HEK293 (cell line): Measurements from ENCODE around the gene BCAR1.

Experiments
- CTCF ChIA-PET: fragments of 350-600 bp; formaldehyde crosslinking; extraction: SDS; loops from one replicate; lab custom pipeline; 2021; ENCODE audit warnings: antibody characterized with exemption; lab: Yijun Ruan, JAX
- POLR2A ChIA-PET: fragments of 300-600 bp; formaldehyde crosslinking; extraction: SDS; loops from one replicate; lab custom pipeline; 2020; ENCODE audit warnings: antibody characterized with exemption, inconsistent platforms; lab: Yijun Ruan, JAX
- H3K27ac ChIP-seq: fragments of 200-500 bp; sonication (Bioruptor generic); 2 replicates; pipeline ENCODE4 v1.5.1; 2014; ENCODE audit warnings: low read depth, low read length, control low read depth, inconsistent platforms; ENCODE audit errors: extremely low read depth
- H3K36me3 ChIP-seq, 2 experiments: fragments of 200-500 bp in 1 of 2; sonication (Bioruptor generic) in 1 of 2; 1 replicate in 1 of 2; 2 replicates in 1 of 2; pipeline ENCODE4 v1.5.1; 2014 to 2017; ENCODE audit warnings: inconsistent platforms in 2 of 2, low read length in 2 of 2; ENCODE audit not compliant: control insufficient read depth in 2 of 2, insufficient read depth in 1 of 2
- H3K4me1 ChIP-seq: fragments of 200-500 bp; sonication (Bioruptor generic); 2 replicates; pipeline ENCODE4 v1.5.1; 2014; ENCODE audit warnings: mild to moderate bottlenecking, low read length, inconsistent platforms; ENCODE audit not compliant: control insufficient read depth, insufficient read depth
- H3K4me3 ChIP-seq: 2 replicates; pipeline ENCODE4 v1.5.1; 2011; ENCODE audit warnings: low read depth, mild to moderate bottlenecking, control low read depth, low read length, moderate library complexity
- H3K9me3 ChIP-seq: fragments of 200-500 bp; sonication (Bioruptor generic); 2 replicates; pipeline ENCODE4 v1.5.1; 2014; ENCODE audit warnings: low read depth, low read length, inconsistent platforms; ENCODE audit not compliant: control insufficient read depth, insufficient read depth
- EGR2 ChIP-seq: fragments of 450-650 bp; formaldehyde crosslinking; IDR thresholded peaks from 2 replicates; pipeline ENCODE4 v1.5.1; 2016; ENCODE audit warnings: low read depth, missing biosample characterization, missing genetic modification characterization
- GFI1B ChIP-seq: fragments of 450-650 bp; formaldehyde crosslinking; IDR thresholded peaks from 2 replicates; pipeline ENCODE4 v1.5.1; 2016; ENCODE audit warnings: missing biosample characterization, missing genetic modification characterization
- GLIS2 ChIP-seq: fragments of 450-650 bp; formaldehyde crosslinking; IDR thresholded peaks from 2 replicates; pipeline ENCODE4 v1.5.1; 2016; ENCODE audit warnings: missing biosample characterization, missing genetic modification characterization
- HOXC10 ChIP-seq: sonication (generic); formaldehyde crosslinking; IDR thresholded peaks from 2 replicates; pipeline ENCODE4 v1.8.1; 2023; ENCODE audit warnings: mild to moderate bottlenecking, missing genetic modification reagents
- KLF10 ChIP-seq: fragments of 450-650 bp; IDR thresholded peaks from 2 replicates; pipeline ENCODE4 v1.5.1; 2018; ENCODE audit warnings: missing biosample characterization, mild to moderate bottlenecking, missing genetic modification characterization
- KLF9 ChIP-seq: fragments of 450-650 bp; formaldehyde crosslinking; IDR thresholded peaks from 2 replicates; pipeline ENCODE4 v1.5.1; 2016; ENCODE audit warnings: missing biosample characterization, missing genetic modification characterization, low read depth
- SCRT1 ChIP-seq: fragments of 450-650 bp; formaldehyde crosslinking; IDR thresholded peaks from 2 replicates; pipeline ENCODE4 v1.5.1; 2016; ENCODE audit warnings: missing biosample characterization, missing genetic modification characterization, borderline replicate concordance
- SP7 ChIP-seq: fragments of 450-650 bp; formaldehyde crosslinking; IDR thresholded peaks from 2 replicates; pipeline ENCODE4 v1.5.1; 2016; ENCODE audit warnings: missing biosample characterization, missing genetic modification characterization
- ZFHX2 ChIP-seq: fragments of 450-650 bp; formaldehyde crosslinking; conservative IDR thresholded peaks from 2 replicates; pipeline ENCODE4 v1.5.1; 2016; ENCODE audit warnings: missing biosample characterization, missing genetic modification characterization
- ZFP37 ChIP-seq: fragments of 450-650 bp; formaldehyde crosslinking; IDR thresholded peaks from 2 replicates; pipeline ENCODE4 v1.5.1; 2016; ENCODE audit warnings: missing biosample characterization, missing genetic modification characterization
- ZIC2 ChIP-seq: fragments of 450-650 bp; formaldehyde crosslinking; IDR thresholded peaks from 2 replicates; pipeline ENCODE4 v1.5.1; 2016; ENCODE audit warnings: missing biosample characterization, missing genetic modification characterization
- ZNF112 ChIP-seq: fragments of 450-650 bp; formaldehyde crosslinking; IDR thresholded peaks from 2 replicates; pipeline ENCODE4 v1.5.0; 2017; ENCODE audit warnings: missing biosample characterization, missing genetic modification characterization
- ZNF174 ChIP-seq: fragments of 450-650 bp; formaldehyde crosslinking; IDR thresholded peaks from 2 replicates; pipeline ENCODE4 v1.5.0; 2017; ENCODE audit warnings: missing biosample characterization, mild to moderate bottlenecking, missing genetic modification characterization
- ZNF214 ChIP-seq: fragments of 450-650 bp; formaldehyde crosslinking; IDR thresholded peaks from 2 replicates; pipeline ENCODE4 v1.5.1; 2017; ENCODE audit warnings: missing biosample characterization, mild to moderate bottlenecking, missing genetic modification characterization, borderline replicate concordance
- ZNF391 ChIP-seq: fragments of 450-650 bp; formaldehyde crosslinking; IDR thresholded peaks from 2 replicates; pipeline ENCODE4 v1.5.1; 2016; ENCODE audit warnings: low read depth, missing biosample characterization, missing genetic modification characterization, borderline replicate concordance
- ZNF416 ChIP-seq: fragments of 450-650 bp; formaldehyde crosslinking; IDR thresholded peaks from 2 replicates; pipeline ENCODE4 v1.5.1; 2016; ENCODE audit warnings: missing biosample characterization, missing genetic modification characterization
- ZNF549 ChIP-seq: fragments of 450-650 bp; IDR thresholded peaks from 2 replicates; pipeline ENCODE4 v1.5.1; 2018; ENCODE audit warnings: missing biosample characterization, missing genetic modification characterization, mild to moderate bottlenecking, inconsistent platforms, moderate library complexity
- ZNF600 ChIP-seq: fragments of 450-650 bp; formaldehyde crosslinking; IDR thresholded peaks from 2 replicates; pipeline ENCODE4 v1.5.1; 2016; ENCODE audit warnings: missing biosample characterization, missing genetic modification characterization
- ZNF654 ChIP-seq: fragments of 450-650 bp; formaldehyde crosslinking; IDR thresholded peaks from 2 replicates; pipeline ENCODE4 v1.5.1; 2016; ENCODE audit warnings: low read depth, missing biosample characterization, missing genetic modification characterization
- ZNF747 ChIP-seq: fragments of 450-650 bp; formaldehyde crosslinking; IDR thresholded peaks from 2 replicates; pipeline ENCODE4 v1.5.1; 2016; ENCODE audit warnings: missing biosample characterization, missing genetic modification characterization
- TF ChIP-seq, protein P1 (sequence below): fragments of 450-650 bp; formaldehyde crosslinking; IDR thresholded peaks from 2 replicates; pipeline ENCODE4 v1.5.1; 2016; ENCODE audit warnings: missing biosample characterization, missing genetic modification characterization
- TF ChIP-seq, protein P2 (sequence below): fragments of 450-650 bp; formaldehyde crosslinking; IDR thresholded peaks from 2 replicates; pipeline ENCODE4 v1.5.1; 2016; ENCODE audit warnings: missing biosample characterization, missing genetic modification characterization, low read depth

BCAR1 gene

DNA sequence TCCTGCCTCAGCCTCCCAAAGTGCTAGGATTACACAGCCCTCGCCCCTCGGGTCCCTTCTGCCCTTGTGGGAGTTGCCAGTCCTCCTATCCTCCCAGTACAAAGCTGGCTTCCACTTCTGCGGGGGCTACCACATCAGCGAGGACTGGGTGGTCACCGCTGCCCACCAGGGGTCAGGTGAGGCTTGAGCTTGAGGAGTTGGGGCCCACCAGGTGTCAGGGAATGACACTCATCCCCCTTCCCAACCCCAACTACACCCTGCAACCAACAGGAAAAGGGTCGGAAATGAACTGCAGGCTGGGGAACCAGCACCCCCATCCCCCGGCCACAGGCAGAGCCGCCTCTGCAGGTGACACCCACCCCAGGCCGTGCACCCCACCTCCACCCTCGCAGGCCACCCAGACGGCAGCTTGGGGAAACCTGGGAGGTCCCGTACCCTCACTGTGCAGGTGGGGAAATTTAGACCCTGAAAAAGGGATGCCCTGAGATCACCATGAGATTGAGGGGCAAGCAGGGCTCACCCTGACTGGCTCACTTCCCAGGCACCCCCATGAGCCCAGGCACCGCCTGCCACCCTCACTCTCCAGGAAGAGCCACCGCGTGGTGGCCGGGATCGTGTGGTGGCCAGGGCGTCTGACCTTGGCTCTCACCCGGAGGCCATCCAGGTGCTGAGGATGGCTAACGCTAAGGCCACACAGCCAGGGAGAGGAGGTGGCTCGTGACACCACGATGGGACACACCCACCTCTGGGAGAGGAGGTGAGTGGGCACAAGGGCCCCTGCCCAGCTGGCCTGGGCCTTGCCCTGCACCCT is 24.7 kb downstream of the BCAR1 start:
- H3K4me1 ChIP-seq, result no peaks in the 10 kb centered on the region
- H3K36me3 ChIP-seq, result peaks cover 0 to 34% of the 10 kb centered on the region in 2 experiments; a peak in 2 of 3 replicates
- H3K4me3 ChIP-seq, result no peak overlapping the region
- H3K27ac ChIP-seq, result no peak overlapping the region
- no peak for TF ChIP-seq GFI1B (tag by site-specific recombination)
- TF ChIP-seq, protein P1, sequence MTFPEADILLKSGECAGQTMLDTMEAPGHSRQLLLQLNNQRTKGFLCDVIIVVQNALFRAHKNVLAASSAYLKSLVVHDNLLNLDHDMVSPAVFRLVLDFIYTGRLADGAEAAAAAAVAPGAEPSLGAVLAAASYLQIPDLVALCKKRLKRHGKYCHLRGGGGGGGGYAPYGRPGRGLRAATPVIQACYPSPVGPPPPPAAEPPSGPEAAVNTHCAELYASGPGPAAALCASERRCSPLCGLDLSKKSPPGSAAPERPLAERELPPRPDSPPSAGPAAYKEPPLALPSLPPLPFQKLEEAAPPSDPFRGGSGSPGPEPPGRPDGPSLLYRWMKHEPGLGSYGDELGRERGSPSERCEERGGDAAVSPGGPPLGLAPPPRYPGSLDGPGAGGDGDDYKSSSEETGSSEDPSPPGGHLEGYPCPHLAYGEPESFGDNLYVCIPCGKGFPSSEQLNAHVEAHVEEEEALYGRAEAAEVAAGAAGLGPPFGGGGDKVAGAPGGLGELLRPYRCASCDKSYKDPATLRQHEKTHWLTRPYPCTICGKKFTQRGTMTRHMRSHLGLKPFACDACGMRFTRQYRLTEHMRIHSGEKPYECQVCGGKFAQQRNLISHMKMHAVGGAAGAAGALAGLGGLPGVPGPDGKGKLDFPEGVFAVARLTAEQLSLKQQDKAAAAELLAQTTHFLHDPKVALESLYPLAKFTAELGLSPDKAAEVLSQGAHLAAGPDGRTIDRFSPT (tag by site-specific recombination), result no peak
- no peak for TF ChIP-seq ZIC2
- peak; percentile 65 for TF ChIP-seq KLF9 (tag by site-specific recombination)
- no peak for TF ChIP-seq ZNF747
- TF ChIP-seq ZFP37, result no peak
- TF ChIP-seq, protein P2, sequence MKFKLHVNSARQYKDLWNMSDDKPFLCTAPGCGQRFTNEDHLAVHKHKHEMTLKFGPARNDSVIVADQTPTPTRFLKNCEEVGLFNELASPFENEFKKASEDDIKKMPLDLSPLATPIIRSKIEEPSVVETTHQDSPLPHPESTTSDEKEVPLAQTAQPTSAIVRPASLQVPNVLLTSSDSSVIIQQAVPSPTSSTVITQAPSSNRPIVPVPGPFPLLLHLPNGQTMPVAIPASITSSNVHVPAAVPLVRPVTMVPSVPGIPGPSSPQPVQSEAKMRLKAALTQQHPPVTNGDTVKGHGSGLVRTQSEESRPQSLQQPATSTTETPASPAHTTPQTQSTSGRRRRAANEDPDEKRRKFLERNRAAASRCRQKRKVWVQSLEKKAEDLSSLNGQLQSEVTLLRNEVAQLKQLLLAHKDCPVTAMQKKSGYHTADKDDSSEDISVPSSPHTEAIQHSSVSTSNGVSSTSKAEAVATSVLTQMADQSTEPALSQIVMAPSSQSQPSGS, result no peak
- ChIA-PET CTCF (interaction anchor here (0.6 kb wide), 1 partner anchor 437 kb away, joined by 4 read pairs; no protein-coding TSS in a partner anchor), POLR2A (interaction anchor here (1.6 kb wide), 1 partner anchor 23 kb away, joined by 3 read pairs; no protein-coding TSS in a partner anchor)
- H3K9me3 ChIP-seq, result no peaks in the 10 kb centered on the region

DNA sequence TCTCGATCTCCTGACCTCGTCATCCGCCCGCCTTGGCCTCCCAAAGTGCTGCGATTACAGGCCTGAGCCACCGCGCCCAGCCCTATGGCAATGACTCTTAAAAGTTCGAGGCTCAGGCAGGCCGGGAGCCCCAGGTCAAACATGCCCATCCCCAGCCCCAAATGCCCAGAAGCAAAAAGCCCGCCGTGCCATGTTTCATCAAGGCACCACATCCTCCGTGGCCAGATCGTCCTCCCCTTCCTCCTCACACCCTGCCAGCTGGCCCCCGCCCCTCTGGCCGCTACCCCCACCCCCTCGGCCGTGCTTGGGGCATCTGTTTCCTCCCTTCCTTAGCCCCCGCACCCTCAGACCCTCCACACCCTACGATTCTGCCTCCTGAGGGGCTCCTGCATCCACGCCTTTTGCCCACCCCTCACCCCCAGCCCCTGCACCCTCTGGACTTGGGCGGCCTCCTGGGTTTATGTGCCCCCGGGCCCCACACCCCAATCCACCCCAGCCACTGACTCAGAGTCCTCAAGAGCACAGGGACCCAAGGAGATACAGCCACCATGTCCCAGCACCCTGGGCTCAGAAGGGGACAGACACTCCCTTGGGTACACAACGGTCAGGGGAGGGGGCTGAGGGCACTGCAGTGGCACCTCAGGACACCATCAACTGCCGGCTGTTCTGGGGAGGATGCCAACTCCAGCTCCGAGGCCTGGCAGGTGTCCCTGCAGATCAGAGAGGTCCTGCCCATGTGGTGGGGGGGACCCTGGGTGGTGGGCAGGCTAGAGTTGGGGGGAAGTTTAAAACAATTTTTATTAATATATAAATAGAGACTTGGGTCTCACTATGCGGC is 25.5 kb downstream of the BCAR1 start:
- CTCF ChIA-PET, result interaction anchor here (1.1 kb wide), 1 partner anchor 9 kb away, joined by 4 read pairs; no protein-coding TSS in a partner anchor

DNA sequence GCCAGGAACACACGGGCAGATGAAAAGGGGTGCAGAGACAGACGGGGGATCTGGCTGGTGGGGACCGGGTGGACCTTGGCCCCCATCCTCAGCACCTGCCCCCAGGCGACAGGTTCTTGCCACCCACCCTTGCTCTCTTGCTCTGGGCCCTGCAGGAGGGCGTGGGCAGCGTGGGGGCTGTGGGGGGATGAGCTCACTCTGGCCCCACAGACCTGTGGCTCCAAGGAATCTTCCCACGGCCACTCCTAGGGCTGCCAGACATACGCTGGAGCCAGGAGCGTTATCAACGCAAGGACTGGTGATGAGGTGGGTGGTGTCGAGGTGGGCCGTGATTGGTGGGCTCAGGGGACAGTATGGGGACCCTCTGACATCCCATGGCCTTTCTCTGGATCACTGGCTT is 26.3 kb downstream of the BCAR1 start:
- Histone ChIP-seq H3K4me1 (no peaks in the 10 kb centered on the region), H3K4me3 (no peak overlapping the region), H3K36me3 (peaks cover 0 to 24% of the 10 kb centered on the region in 2 experiments; a peak in 1 of 3 replicates), H3K27ac (no peak overlapping the region), H3K9me3 (no peaks in the 10 kb centered on the region)
- CTCF ChIA-PET, result interaction anchor here (1.1 kb wide), 1 partner anchor 10 kb away, joined by 4 read pairs; no protein-coding TSS in a partner anchor
- TF ChIP-seq GLIS2, result peak; percentile 28; the same call in 1 of the 2 replicates
- peak; percentile 96 for TF ChIP-seq EGR2 (tag by site-specific recombination)
- TF ChIP-seq SCRT1 (tag by site-specific recombination), result 0 out of 2 replicates have a peak, but pooled peaks have one; percentile 11
- peak; percentile 95 for TF ChIP-seq ZFHX2 (tag by site-specific recombination)
- TF ChIP-seq HOXC10 (CRISPR knock-in tag), result no peak
- POLR2A ChIA-PET, result no interaction called here

More for the DNA sequence above, 25.5 kb downstream of the BCAR1 start:
- Histone ChIP-seq H3K4me1 (no peaks in the 10 kb centered on the region), H3K4me3 (no peak overlapping the region), H3K36me3 (peaks cover 0 to 30% of the 10 kb centered on the region in 2 experiments; a peak in 1 of 3 replicates), H3K9me3 (no peaks in the 10 kb centered on the region), H3K27ac (no peak overlapping the region)
- POLR2A ChIA-PET, result no interaction called here
- no peak for TF ChIP-seq ZNF112 (tag by site-specific recombination)
- no peak for TF ChIP-seq ZNF214 (tag by site-specific recombination)
- no peak for TF ChIP-seq KLF10 (tag by site-specific recombination)
- no peak for TF ChIP-seq SP7 (tag by site-specific recombination)
- no peak for TF ChIP-seq ZNF416 (tag by site-specific recombination)
- TF ChIP-seq ZNF600, result no peak
- no peak for TF ChIP-seq ZNF391
- TF ChIP-seq ZNF654 (tag by site-specific recombination), result no peak
- no peak for TF ChIP-seq ZNF549 (tag by site-specific recombination)
- TF ChIP-seq EGR2 (tag by site-specific recombination), result no peak
- no peak for TF ChIP-seq ZNF174 (tag by site-specific recombination)
